Astrocyte (in vitro differentiated cells and primary cell): Measurements from ENCODE around the gene LRRC8D. TPM values are rescaled to one million over a fixed set of nuclear protein-coding genes. Genes with fewer than 3 reads are reported as not detected.

ENCODE experiments used
- DNase-seq: peaks from one replicate; pipeline ENCODE4 v3.0.0-alpha.2; 2010; ENCODE audit warnings: low read depth
- FAIRE-seq: peaks from 2 replicates; lab custom pipeline; 2011; peaks lifted over from hg19 to GRCh38; lab: Jason Lieb, UNC
- H2AFZ ChIP-seq: 2 replicates; pipeline ENCODE4 v1.6.0; 2012; ENCODE audit warnings: low read depth, low read length, inconsistent platforms
- H3K27ac ChIP-seq: 2 replicates; pipeline ENCODE4 v1.5.1; 2011; ENCODE audit warnings: low read depth, low read length, inconsistent platforms
- H3K27me3 ChIP-seq: 2 replicates; pipeline ENCODE4 v1.6.0; 2011; ENCODE audit warnings: low read length, inconsistent platforms; ENCODE audit not compliant: insufficient read depth
- H3K36me3 ChIP-seq: 2 replicates; pipeline ENCODE4 v1.5.1; 2011; ENCODE audit warnings: low read length, inconsistent platforms; ENCODE audit not compliant: insufficient read depth
- H3K4me1 ChIP-seq: 2 replicates; pipeline ENCODE4 v1.5.1; 2011; ENCODE audit warnings: low read length, inconsistent platforms; ENCODE audit not compliant: insufficient read depth
- H3K4me2 ChIP-seq: 2 replicates; pipeline ENCODE4 v1.6.0; 2012; ENCODE audit warnings: low read length, inconsistent platforms
- H3K4me3 ChIP-seq: 2 replicates; pipeline ENCODE4 v1.5.1; 2011; ENCODE audit warnings: low read depth, mild to moderate bottlenecking, low read length, inconsistent platforms; ENCODE audit not compliant: insufficient read depth
- H3K79me2 ChIP-seq: 2 replicates; pipeline ENCODE4 v1.6.0; 2012; ENCODE audit warnings: mild to moderate bottlenecking, low read length, inconsistent platforms; ENCODE audit not compliant: insufficient read depth
- H3K9ac ChIP-seq: 2 replicates; pipeline ENCODE4 v1.6.0; 2012; ENCODE audit warnings: mild to moderate bottlenecking, low read length, inconsistent platforms
- H3K9me3 ChIP-seq: 2 replicates; pipeline ENCODE4 v1.5.1; 2012; ENCODE audit warnings: low read depth, mild to moderate bottlenecking, low read length, inconsistent platforms; ENCODE audit not compliant: insufficient read depth
- H4K20me1 ChIP-seq: 2 replicates; pipeline ENCODE4 v1.6.0; 2012; ENCODE audit warnings: low read length, inconsistent platforms; ENCODE audit not compliant: insufficient read depth
- H3K27ac Mint-ChIP-seq: one replicate; pipeline ENCODE4 v1.8.0; 2021; ENCODE audit warnings: mild to moderate bottlenecking, mixed read lengths; ENCODE audit not compliant: unreplicated experiment
- H3K27me3 Mint-ChIP-seq: one replicate; pipeline ENCODE4 v1.8.0; 2021; ENCODE audit warnings: low read depth, mixed read lengths; ENCODE audit not compliant: unreplicated experiment
- H3K36me3 Mint-ChIP-seq: one replicate; pipeline ENCODE4 v1.8.0; 2021; ENCODE audit warnings: low read depth, mixed read lengths; ENCODE audit not compliant: unreplicated experiment
- H3K4me1 Mint-ChIP-seq: one replicate; pipeline ENCODE4 v1.8.0; 2021; ENCODE audit warnings: low read depth, mixed read lengths; ENCODE audit not compliant: unreplicated experiment
- H3K4me3 Mint-ChIP-seq: one replicate; pipeline ENCODE4 v1.8.0; 2021; ENCODE audit warnings: mild to moderate bottlenecking, moderate library complexity, mixed read lengths; ENCODE audit not compliant: unreplicated experiment
- H3K9me3 Mint-ChIP-seq: one replicate; pipeline ENCODE4 v1.8.0; 2021; ENCODE audit warnings: mild to moderate bottlenecking, mixed read lengths; ENCODE audit not compliant: unreplicated experiment
- EZH2 ChIP-seq: IDR thresholded peaks from 2 replicates; pipeline ENCODE4 v1.6.1; 2012; ENCODE audit warnings: mild to moderate bottlenecking, low read length, inconsistent platforms; ENCODE audit not compliant: insufficient read depth
- total RNA-seq: library from RNA; stranded (reverse); gene quantifications from 2 replicates; pipeline ENCODE4 v1.2.1, GENCODE V29; 2021
- TF ChIP-seq, protein P1 (sequence below): IDR thresholded peaks from 2 replicates; pipeline ENCODE4 v1.5.1; 2011; ENCODE audit warnings: low read depth, mild to moderate bottlenecking, inconsistent platforms, low read length, moderate library complexity; ENCODE audit not compliant: insufficient read depth

LRRC8D gene
- total RNA-seq, 1 donor from 2014 or later, result 36.9 TPM

DNA sequence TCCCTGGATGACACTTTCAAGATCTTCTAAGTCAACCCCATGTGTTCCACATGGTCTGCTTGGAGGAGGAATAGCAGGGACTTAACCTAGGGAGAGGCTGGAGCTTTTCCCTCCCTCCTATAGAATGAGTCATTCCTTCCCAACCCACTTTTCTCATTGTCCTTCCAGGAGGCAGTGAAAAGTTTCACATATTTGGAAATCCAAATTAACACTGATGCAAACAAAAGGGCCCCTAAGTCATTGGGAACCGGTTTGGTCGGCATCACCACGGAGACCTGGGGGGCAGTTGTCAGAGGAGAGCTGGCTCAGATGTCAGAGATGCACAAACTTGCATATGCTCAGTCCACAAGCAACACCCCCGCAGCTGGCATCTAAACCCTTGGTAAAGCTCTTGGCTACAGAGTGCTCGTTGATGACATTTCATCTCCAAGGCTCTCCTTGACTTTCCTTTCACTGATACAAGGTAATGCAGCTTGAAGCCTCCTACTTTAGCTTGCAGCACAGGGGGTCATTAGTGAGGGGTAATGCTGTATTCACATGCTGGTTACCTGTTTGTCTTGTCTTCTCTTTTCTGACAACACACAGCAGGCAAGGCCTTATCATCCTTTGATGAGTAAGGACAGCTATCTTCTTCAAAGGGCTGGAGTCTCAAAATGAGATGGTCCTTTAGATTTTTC, 12.3 kb upstream of the LRRC8D start:
- Histone ChIP-seq H3K4me3 (no peak overlapping the region), H3K79me2 (no peaks in the 10 kb centered on the region), H3K27me3 (no peaks in the 10 kb centered on the region), H4K20me1 (no peaks in the 10 kb centered on the region), H3K4me1 (peaks cover 10% of the 10 kb centered on the region), H3K27ac (no peak overlapping the region), H3K36me3 (no peaks in the 10 kb centered on the region), H3K9ac (no peak overlapping the region), H3K4me2 (peak overlapping the region; percentile 10), H3K9me3 (no peaks in the 10 kb centered on the region), H2AFZ (no peak overlapping the region)
- TF ChIP-seq EZH2, result no peak
- TF ChIP-seq, protein P1, sequence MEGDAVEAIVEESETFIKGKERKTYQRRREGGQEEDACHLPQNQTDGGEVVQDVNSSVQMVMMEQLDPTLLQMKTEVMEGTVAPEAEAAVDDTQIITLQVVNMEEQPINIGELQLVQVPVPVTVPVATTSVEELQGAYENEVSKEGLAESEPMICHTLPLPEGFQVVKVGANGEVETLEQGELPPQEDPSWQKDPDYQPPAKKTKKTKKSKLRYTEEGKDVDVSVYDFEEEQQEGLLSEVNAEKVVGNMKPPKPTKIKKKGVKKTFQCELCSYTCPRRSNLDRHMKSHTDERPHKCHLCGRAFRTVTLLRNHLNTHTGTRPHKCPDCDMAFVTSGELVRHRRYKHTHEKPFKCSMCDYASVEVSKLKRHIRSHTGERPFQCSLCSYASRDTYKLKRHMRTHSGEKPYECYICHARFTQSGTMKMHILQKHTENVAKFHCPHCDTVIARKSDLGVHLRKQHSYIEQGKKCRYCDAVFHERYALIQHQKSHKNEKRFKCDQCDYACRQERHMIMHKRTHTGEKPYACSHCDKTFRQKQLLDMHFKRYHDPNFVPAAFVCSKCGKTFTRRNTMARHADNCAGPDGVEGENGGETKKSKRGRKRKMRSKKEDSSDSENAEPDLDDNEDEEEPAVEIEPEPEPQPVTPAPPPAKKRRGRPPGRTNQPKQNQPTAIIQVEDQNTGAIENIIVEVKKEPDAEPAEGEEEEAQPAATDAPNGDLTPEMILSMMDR, result no peak
- Mint-ChIP-seq H3K4me3 (no peak overlapping the region), H3K27ac (no peak overlapping the region), H3K36me3 (no peaks in the 10 kb centered on the region), H3K9me3 (no peaks in the 10 kb centered on the region), H3K4me1 (peaks cover 21% of the 10 kb centered on the region), H3K27me3 (no peaks in the 10 kb centered on the region)
- FAIRE-seq (peak; percentile 17), DNase-seq (peak; percentile 59)

DNA sequence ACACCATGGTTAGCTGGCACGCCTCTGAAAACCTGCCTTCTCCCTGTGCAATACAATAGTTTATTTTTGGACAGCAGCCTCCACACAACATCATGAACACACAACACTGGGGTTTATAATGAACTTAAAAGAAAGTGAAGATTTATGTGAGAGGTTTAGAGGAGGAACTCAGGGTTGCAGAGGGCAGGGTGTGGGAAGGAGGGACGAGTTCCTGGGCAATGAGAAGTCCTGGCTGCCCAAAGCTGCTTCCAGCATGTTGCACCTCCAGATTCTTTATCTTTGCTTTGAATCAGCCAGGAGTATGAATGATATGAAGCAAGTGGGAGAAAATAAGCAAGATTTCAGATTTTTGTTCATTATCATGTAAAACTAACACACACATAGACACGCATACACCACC, 11.3 kb upstream of the LRRC8D start:
- Mint-ChIP-seq H3K9me3 (no peaks in the 10 kb centered on the region), H3K27ac (no peak overlapping the region), H3K27me3 (no peaks in the 10 kb centered on the region), H3K4me1 (peaks cover 21% of the 10 kb centered on the region), H3K4me3 (no peak overlapping the region), H3K36me3 (no peaks in the 10 kb centered on the region)
- Histone ChIP-seq H3K27ac (no peak overlapping the region), H4K20me1 (no peaks in the 10 kb centered on the region), H3K9me3 (no peaks in the 10 kb centered on the region), H3K27me3 (no peaks in the 10 kb centered on the region), H3K4me2 (peak overlapping the region; percentile 19), H3K79me2 (no peaks in the 10 kb centered on the region), H3K4me1 (peaks cover 10% of the 10 kb centered on the region), H2AFZ (no peak overlapping the region), H3K9ac (no peak overlapping the region), H3K4me3 (no peak overlapping the region), H3K36me3 (no peaks in the 10 kb centered on the region)
- no peak for FAIRE-seq
- TF ChIP-seq EZH2, result no peak
- TF ChIP-seq, protein P1, result no peak
- peak; percentile 86 for DNase-seq

DNA sequence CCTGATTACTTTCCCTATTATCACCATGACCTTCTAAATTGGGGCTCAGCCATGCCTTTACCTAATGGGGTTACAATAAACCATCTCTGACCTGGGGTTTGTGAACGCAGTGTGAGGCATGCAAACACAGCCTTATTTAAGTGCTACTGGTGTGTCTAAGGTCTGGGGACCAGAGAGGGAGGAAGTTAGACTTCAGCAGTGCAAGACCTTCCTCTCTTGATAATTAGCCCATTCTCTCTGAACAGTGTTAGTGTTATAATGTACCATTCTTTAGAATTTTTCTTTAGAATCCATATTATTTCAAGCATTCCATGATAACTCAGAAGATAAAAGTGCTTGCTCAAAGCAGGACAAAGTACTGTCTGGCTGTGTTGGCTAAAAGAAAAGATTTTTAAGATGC, 10.5 kb upstream of the LRRC8D start:
- Mint-ChIP-seq H3K4me1 (peaks cover 21% of the 10 kb centered on the region), H3K27ac (peak overlapping the region; percentile 60), H3K4me3 (no peak overlapping the region), H3K36me3 (no peaks in the 10 kb centered on the region), H3K27me3 (no peaks in the 10 kb centered on the region), H3K9me3 (no peaks in the 10 kb centered on the region)
- Histone ChIP-seq H3K4me1 (peaks cover 10% of the 10 kb centered on the region), H4K20me1 (no peaks in the 10 kb centered on the region), H3K27ac (no peak overlapping the region), H3K36me3 (no peaks in the 10 kb centered on the region), H2AFZ (no peak overlapping the region), H3K9me3 (no peaks in the 10 kb centered on the region), H3K79me2 (no peaks in the 10 kb centered on the region), H3K4me3 (no peak overlapping the region), H3K27me3 (no peaks in the 10 kb centered on the region), H3K4me2 (no peak overlapping the region), H3K9ac (no peak overlapping the region)
- no peak for TF ChIP-seq EZH2
- TF ChIP-seq, protein P1, result no peak
- FAIRE-seq (no peak), DNase-seq (no peak)
